ENCODE measurements around the gene URAD.

URAD gene

GRCh38 chr13:27953676-27954405 is 34.7 kb downstream of the URAD start:
- TF ChIP-seq CTCF (IDR thresholded peaks at IDR 0.05; ENCODE audit: low read length) = peak; percentile 55
- no peak for TF ChIP-seq EZH2 (optimal IDR thresholded peaks at IDR 0.05; ENCODE audit: low read depth, low read length)
- Histone ChIP-seq H3K4me2 (ENCODE audit: low read depth, low read length) (peak overlapping the region; percentile 72), H3K9me2 (replicated peaks; ENCODE audit: insufficient read depth, low read length) (no peaks in the 10 kb centered on the region), H3K9me3 (replicated peaks; ENCODE audit: insufficient read depth, low read length) (no peaks in the 10 kb centered on the region), H3K4me1 (ENCODE audit: low read length) (no peaks in the 10 kb centered on the region), H3K36me3 (replicated peaks; ENCODE audit: insufficient read depth, low read length) (no peaks in the 10 kb centered on the region), H3F3A (ENCODE audit: insufficient read depth, low read length) (no peaks in the 10 kb centered on the region), H3K4me3 (ENCODE audit: low read length) (peak overlapping the region; percentile 64), H3K79me2 (ENCODE audit: low read length) (no peaks in the 10 kb centered on the region), H3K27ac (ENCODE audit: low read length) (no peak overlapping the region), H3K9ac (ENCODE audit: low read length) (peak overlapping the region; percentile 23; the same call in 1 of the 2 replicates), H4K20me1 (ENCODE audit: insufficient read depth, low read length) (no peaks in the 10 kb centered on the region), H2AFZ (ENCODE audit: low read length) (peak overlapping the region; percentile 87), H3K27me3 (replicated peaks; ENCODE audit: insufficient read depth, low read length) (no peaks in the 10 kb centered on the region)
- DNase-seq = peak; percentile 59

- H3K4me3 ChIP-seq (ENCODE audit: low read length) = no peak overlapping the region
- no peaks in the 10 kb centered on the region for H4K20me1 ChIP-seq (ENCODE audit: insufficient read depth, low read length)
- H3K27me3 ChIP-seq (replicated peaks; ENCODE audit: insufficient read depth, low read length) = no peaks in the 10 kb centered on the region
- H3F3A ChIP-seq (ENCODE audit: insufficient read depth, low read length) = no peaks in the 10 kb centered on the region
- H3K9me3 ChIP-seq (replicated peaks; ENCODE audit: insufficient read depth, low read length) = no peaks in the 10 kb centered on the region
- no peak overlapping the region for H3K9ac ChIP-seq (ENCODE audit: low read length)
- peak overlapping the region; percentile 72; the same call in 1 of the 2 replicates for H3K4me2 ChIP-seq (ENCODE audit: low read depth, low read length)
- DNase-seq = no peak
- no peaks in the 10 kb centered on the region for H3K4me1 ChIP-seq (ENCODE audit: low read length)
- no peak overlapping the region for H3K27ac ChIP-seq (ENCODE audit: low read length)
- no peaks in the 10 kb centered on the region for H3K36me3 ChIP-seq (replicated peaks; ENCODE audit: insufficient read depth, low read length)
- no peaks in the 10 kb centered on the region for H3K79me2 ChIP-seq (ENCODE audit: low read length)
- TF ChIP-seq EZH2phosphoT487 (IDR thresholded peaks at IDR 0.05; ENCODE audit: low read length) = no peak
- no peak for TF ChIP-seq CTCF (IDR thresholded peaks at IDR 0.05; ENCODE audit: low read length)
- TF ChIP-seq EZH2 (optimal IDR thresholded peaks at IDR 0.05; ENCODE audit: low read depth, low read length) = no peak
- H3K9me2 ChIP-seq (replicated peaks; ENCODE audit: insufficient read depth, low read length) = no peaks in the 10 kb centered on the region
- no peak overlapping the region for H2AFZ ChIP-seq (ENCODE audit: low read length)
These were observed 35.4 kb downstream of the URAD start for GRCh38 chr13:27952876-27953675.

- no peaks in the 10 kb centered on the region for H4K20me1 ChIP-seq (ENCODE audit: insufficient read depth, low read length)
- no peak overlapping the region for H3K9ac ChIP-seq (ENCODE audit: low read length)
- H2AFZ ChIP-seq (ENCODE audit: low read length) = no peak overlapping the region
- no peaks in the 10 kb centered on the region for H3K4me1 ChIP-seq (ENCODE audit: low read length)
- H3K27ac ChIP-seq (ENCODE audit: low read length) = no peak overlapping the region
- H3K4me2 ChIP-seq (ENCODE audit: low read depth, low read length) = no peak overlapping the region
- no peak for DNase-seq
- no peaks in the 10 kb centered on the region for H3K36me3 ChIP-seq (replicated peaks; ENCODE audit: insufficient read depth, low read length)
- H3K9me3 ChIP-seq (replicated peaks; ENCODE audit: insufficient read depth, low read length) = no peaks in the 10 kb centered on the region
- no peak overlapping the region for H3K4me3 ChIP-seq (ENCODE audit: low read length)
- H3F3A ChIP-seq (ENCODE audit: insufficient read depth, low read length) = no peaks in the 10 kb centered on the region
- no peaks in the 10 kb centered on the region for H3K27me3 ChIP-seq (replicated peaks; ENCODE audit: insufficient read depth, low read length)
- no peaks in the 10 kb centered on the region for H3K9me2 ChIP-seq (replicated peaks; ENCODE audit: insufficient read depth, low read length)
- no peaks in the 10 kb centered on the region for H3K79me2 ChIP-seq (ENCODE audit: low read length)
- TF ChIP-seq EZH2phosphoT487 (IDR thresholded peaks at IDR 0.05; ENCODE audit: low read length) = no peak
- no peak for TF ChIP-seq EZH2 (optimal IDR thresholded peaks at IDR 0.05; ENCODE audit: low read depth, low read length)
- no peak for TF ChIP-seq CTCF (IDR thresholded peaks at IDR 0.05; ENCODE audit: low read length)
These were observed 45.5 kb downstream of the URAD start for GRCh38 chr13:27942972-27943371.
